Activated naive CD4-positive, alpha-beta T cell (primary cell): ENCODE results near the gene EVI5L.

ENCODE experiments used
- DNase-seq, 4 experiments: peaks; one replicate each; lab custom pipeline; 2025; lab: John Stamatoyannopoulos, UW

The EVI5L gene

DNA sequence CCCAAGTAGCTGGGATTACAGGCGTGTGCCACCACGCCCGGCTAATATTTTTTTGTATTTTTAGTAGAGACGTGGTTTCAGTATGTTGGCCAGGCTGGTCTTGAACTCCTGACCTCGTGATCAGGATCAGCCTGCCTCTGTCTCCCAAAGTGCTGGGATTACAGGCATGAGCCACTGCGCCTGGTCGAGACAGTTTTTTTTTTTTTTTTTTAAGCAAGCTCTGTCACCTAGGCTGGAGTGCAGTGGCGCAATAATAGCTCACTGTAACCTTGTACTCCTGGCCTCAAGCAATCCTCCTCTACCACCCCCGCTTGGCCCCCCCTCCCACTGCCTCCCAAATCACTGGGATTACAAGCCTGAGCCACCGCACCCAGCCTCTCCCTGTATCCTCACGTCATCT, 67.3 kb downstream of the EVI5L start:
- no peak for DNase-seq

DNA sequence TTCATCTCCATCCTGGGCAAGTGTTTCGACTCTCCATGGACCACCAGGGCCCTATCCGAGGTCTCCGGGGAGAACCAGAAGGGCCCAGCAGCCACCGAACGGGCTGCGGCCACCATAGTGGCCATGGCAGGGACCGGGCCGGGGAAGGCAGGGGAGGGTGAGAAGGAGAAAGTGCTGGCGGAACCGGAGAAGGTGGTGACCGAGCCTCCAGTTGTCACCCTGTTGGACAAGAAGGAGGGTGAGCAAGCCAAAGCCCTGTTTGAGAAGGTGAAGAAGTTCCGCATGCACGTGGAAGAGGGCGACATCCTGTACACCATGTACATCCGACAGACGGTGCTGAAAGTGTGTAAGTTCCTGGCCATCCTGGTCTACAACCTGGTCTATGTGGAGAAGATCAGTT, 68.9 kb downstream of the EVI5L start:
- no peak for DNase-seq

DNA sequence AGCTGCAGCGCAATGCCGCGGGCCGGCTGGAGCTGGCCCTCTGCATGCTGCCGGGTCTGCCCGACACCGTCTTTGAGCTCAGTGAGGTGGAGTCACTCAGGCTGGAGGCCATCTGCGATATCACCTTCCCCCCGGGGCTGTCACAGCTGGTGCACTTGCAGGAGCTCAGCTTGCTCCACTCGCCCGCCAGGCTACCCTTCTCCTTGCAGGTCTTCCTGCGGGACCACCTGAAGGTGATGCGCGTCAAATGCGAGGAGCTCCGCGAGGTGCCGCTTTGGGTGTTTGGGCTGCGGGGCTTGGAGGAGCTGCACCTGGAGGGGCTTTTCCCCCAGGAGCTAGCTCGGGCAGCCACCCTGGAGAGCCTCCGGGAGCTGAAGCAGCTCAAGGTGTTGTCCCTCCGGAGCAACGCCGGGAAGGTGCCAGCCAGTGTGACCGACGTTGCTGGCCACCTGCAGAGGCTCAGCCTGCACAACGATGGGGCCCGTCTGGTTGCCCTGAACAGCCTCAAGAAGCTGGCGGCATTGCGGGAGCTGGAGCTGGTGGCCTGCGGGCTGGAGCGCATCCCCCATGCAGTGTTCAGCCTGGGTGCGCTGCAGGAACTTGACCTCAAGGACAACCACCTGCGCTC, 69.8 kb downstream of the EVI5L start:
- no peak for DNase-seq

DNA sequence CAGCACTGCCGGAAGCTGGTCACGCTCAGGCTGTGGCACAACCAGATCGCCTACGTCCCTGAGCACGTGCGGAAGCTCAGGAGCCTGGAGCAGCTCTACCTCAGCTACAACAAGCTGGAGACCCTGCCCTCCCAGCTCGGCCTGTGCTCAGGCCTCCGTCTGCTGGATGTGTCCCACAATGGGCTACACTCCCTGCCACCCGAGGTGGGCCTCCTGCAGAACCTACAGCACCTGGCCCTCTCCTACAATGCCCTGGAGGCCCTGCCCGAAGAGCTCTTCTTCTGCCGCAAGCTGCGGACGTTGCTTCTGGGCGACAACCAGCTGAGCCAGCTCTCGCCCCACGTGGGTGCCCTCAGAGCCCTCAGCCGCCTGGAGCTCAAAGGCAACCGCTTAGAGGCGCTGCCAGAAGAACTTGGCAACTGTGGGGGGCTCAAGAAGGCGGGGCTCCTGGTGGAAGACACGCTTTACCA, 70.4 kb downstream of the EVI5L start:
- no peak for DNase-seq

DNA sequence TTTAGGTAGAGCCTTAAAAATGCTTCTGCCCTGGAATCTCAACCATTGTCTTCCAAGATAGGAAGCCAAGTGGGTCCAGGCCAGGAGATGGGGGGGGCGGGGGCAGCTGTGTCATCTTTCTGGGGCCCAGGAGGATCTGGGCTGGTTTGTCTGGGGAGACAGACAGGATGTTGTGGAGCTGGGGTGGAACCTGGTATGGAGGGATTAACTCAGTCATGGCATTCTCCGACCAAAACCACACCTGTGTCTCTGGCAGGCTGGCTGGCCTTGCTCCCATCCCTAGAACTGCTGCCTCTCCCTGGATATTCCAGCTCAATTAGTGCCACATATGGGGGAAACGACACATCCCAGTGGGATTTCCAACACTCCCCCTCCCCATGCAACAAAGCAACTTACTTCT, 70.9 kb downstream of the EVI5L start:
- DNase-seq, result no peak

DNA sequence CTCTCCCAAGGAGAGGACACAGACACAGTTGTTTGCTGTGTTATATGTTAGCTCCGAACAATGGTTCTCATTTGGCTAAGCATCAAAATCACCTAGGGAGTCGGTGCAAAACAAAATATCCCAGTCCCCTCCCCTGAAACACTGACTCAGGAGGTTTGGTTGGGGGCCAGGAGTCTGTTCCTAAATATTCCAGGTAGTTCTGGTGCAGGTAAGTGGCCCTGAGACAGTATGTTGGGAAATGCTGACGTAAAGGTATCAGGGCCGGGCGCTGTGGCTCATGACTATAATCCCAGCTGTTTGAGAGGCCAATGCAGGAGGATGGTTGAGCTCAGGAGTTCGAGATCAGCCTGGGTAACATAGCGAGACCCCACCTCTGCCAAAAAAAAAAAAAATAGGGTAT, 71.3 kb downstream of the EVI5L start:
- no peak for DNase-seq

DNA sequence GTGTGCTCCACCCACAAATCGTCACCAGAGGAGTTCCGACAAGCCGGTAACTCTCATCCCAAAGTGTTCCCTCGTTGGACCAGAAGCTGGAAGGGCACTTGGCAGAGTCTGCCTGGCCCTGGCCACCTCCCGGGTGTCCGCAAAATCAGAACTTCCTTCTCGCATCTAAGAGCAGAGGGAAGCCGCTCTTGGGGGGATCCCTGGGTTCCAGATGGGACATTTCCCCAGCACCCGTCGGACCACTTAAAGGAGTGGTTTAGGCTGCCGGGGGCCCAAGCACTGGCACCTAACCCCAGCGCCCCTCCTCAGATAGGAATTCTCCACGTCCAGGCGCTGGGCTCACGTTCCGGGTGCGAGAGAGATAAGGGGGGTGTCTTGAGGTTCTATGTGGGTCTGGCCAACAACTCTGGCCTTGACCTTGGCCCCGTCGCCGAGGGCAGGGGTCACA, 72.8 kb downstream of the EVI5L start:
- DNase-seq, result no peak

DNA sequence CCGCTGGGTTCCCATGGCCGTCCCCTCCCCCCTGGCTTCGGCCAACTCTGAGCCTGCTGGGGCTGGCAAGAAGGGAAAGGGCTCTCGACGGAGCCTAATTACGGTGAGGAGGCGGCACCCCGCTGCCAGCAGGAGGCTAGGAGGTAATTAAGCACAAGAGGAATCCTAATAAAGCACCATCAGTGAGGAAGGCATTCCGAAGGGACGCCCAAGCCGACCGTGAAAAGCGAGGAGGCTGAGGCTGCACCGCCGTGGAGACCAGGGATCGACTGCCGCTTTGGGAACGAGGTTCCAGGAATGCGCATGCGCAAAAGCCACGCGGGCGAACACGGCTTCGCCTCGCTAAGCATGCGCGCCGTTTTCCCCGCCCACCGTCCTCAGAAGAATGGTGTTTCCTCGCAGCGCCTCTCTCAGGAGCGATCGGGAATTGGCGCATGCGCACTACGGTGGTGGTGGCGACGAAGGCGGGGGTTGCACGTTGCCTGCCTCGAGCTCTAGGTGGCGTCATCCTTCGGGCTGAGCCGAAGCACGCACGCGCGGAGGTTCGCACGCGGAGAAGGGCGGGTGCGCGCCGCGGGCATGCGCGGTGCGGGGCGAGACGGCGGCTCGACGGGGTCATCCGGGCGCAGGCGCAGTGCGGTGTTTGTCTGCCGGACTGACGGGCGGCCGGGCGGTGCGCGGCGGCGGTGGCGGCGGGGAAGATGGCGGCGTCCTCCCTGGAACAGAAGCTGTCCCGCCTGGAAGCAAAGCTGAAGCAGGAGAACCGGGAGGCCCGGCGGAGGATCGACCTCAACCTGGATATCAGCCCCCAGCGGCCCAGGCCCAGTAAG, 73.4 kb downstream of the EVI5L start, which contains the start of gene MAP2K7:
TSS of gene MAP2K7 (plus strand) at position 634 of the 830 bp plus-strand sequence. CDS start at position 702, 68 bp downstream.
- peak; percentile 100 for DNase-seq

DNA sequence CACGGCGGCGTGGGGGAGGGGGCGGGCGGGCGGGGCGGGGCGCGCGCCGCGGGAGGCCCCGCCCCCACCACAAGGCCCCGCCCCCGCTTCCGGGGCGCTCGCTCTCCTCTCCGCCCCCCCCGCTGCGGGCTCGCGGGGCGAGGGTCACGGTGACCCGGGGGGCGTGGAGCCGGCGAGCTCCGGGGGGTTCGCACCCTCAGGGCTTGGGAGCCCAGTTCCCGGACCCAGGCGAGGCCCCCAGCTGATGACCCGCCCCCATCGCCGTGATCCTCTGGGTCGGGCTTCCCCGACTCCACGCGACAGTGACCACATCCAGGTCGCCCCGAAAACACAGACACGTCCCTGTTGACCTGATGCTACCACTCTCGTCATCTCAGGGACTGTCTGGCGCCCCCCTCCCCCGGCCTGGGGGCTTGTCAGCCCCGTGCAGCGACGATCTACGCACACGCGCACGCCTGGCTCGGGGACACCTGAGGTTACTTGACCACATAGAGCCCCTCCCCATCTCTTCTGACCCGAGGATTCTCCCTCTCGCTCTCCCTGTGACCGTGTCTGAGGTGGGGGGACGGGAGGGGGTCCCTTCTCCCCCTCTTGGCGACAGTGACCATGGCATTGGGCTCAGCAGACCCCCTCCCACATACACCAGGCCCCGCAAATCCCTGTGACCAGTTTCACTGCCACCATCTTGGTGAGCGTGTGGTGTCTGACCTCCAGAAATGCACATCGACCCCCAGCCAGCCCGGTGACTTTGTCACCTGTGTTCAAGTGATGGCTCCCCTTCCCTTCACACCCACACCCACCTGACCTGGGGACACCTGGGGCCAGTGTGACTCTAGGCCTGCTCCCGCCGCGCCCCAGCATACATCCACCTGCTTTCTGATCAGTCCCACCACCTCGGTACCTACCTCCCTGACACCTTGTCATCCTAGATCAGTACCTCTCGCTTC, 74.3 kb downstream of the EVI5L start:
- peak in 3 of 4 experiments; percentile 63 to 84 (median 64) for DNase-seq

DNA sequence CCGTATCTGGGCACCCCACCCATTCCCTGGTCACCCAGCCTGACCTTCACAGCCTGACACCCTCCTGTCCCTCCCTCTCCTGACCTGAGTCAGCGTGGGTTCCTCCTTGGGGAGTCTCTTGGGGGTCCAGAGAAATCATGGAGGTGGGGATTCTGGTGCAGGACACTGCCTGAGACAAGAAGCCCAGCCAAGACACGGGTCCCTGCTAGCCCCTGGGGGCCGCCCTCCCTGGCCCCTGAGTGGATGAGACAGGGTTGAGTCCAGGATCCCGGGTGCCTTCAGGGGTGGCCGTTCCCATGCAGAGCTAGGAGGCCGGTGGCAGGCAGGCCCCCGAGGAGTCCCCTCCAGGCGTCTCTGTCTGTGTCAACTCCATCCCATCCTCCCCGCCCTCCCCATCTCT, 75.2 kb downstream of the EVI5L start:
- DNase-seq, result no peak

DNA sequence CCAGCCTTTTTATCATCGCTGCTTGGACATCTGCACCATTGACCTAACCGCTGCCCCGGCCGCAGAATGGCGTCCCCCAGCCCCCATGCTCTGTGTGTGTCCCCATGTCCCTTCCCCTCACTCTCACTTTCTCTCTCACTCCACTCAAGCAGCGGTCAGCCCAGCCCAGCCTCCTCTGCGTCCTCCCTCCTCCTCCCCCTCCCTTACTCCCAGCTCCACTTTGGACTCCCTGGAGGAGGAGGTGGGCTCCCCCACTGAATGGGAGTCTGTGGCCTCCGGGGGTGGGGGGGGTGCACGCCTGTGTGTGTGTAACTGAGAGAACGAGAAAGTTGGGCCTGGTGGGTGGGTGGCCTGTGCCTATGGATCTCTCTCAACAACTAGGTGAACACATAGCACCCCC, 75.8 kb downstream of the EVI5L start:
- no peak for DNase-seq

DNA sequence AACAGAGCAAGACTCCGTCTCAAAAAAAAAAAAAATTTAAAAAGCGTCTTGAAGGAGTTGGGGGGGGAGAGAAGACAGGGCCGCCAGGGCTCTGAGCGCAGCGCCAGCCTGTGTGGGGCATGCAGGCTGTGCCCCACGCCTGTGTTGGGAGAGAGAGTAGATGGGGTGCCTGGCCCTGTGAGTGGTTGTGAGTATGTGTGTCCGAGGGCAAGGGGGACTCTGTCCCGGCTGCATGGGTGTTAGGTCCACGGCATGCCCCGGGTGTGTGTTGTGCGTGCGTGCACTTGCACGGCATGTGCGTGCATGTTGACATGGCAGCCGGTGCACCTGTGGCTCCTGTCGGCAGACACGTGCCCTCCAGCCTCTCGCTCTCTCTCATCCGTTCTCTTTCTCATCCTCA, 77.1 kb downstream of the EVI5L start:
- DNase-seq, result no peak

DNA sequence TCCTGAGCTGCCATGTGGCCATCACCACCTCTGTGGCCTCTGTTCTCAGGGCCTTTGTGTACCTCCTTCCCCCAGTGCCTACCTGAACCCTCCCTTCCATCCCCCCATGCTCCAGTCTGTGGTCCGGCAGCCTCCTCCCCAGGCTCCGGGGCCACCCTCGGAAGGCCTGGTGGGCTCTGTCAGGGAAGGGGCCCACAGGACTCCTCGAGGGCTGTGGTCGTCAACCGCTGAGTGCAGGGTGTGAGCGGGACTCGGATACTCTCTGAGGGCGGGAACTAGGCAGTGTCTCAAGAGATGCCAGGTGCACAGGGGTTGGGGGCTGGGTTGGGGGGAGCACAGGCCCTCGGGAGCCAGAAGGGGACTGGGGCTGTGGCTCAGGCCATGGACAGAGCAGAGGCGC, 77.5 kb downstream of the EVI5L start:
- no peak for DNase-seq

DNA sequence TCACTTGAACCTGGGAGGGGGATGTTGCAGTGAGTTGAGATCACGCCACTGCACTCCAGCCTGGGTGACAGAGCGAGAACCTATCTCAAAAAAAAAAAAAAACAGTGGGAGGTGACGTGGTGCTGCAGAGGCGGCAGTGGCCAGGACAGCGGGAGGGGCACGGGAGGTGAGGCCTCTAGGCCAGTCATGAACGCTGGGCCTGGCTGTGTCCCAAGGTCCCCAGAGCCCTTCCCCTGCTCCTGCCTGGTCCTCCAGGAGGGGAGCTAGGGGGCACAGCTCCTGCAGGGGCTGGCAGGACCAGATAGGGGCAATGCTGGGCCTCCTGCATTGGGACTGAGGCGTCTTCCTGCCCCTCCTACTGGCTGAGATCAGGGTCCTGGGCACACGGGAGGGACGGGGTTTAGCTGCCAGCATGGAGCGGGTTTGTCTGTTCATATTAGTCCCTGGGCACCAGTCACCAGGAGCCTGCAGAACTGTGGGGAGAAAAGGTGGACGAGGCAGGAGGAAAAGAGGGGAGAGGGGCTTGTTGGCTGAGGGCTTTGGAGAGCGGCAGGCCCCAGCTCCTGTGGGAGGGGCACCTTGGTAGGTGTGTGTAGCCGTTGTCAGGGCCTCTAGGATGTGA, 78.2 kb downstream of the EVI5L start:
- no peak for DNase-seq

DNA sequence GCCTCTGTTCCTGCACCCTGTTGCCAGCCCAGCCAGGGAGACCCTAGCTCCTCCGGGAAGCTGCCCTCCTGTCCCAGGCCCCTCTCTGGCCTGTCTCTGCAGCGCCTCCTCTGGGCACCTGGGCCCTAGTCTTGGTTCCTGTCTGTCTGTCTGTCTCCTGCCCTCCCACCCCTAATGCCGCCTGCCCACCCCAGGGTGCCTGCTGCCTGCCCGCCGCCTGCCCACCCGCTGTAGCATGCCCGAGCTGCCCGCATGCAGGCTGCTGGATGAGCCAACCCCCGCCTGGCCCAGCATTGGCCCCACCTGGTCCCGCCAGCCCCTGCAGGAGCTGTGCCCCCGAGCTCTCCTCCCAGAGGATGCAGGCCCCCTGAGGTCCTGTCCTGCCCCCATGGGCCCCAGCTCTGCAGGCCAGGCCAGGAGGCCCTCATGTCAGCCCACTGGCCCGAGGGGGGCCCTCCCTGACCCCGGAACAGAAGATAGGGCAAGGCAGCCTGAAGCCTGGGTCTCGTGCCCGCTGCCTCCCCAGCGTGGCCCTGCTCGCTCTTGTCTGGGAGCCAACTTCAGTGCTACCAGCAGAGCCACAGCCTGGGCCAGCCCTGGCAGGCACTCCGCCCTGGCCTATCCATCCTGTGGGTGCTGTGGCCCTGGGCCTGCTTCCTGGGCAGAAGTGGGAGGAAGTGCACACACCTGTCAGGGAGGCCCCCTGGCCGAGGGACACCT, 78.9 kb downstream of the EVI5L start:
- DNase-seq, result no peak

DNA sequence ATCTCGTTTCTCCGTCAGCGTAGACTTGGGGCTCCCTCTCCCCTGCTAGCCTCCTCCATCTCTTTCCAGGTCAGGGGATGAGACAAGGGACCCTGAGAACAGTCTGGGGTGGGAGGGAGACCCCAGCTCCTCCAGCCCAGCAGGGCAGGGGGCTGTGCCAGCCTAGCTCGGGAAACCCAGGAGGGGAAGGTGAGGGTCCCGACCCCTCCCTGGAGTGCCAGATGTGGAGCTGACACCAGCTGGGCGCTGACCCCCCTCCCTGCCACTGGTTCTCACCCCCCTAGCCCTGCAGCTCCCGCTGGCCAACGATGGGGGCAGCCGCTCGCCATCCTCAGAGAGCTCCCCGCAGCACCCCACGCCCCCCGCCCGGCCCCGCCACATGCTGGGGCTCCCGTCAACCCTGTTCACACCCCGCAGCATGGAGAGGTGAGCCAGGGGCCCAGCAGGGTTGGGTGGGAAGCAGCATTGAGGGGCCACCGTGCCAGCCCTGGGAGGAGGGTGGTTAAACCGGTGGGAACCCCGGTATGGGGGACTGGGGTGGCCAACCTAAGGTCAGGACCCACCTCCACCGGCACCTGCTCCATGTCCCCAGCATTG, 79.6 kb downstream of the EVI5L start:
- DNase-seq, result no peak

DNA sequence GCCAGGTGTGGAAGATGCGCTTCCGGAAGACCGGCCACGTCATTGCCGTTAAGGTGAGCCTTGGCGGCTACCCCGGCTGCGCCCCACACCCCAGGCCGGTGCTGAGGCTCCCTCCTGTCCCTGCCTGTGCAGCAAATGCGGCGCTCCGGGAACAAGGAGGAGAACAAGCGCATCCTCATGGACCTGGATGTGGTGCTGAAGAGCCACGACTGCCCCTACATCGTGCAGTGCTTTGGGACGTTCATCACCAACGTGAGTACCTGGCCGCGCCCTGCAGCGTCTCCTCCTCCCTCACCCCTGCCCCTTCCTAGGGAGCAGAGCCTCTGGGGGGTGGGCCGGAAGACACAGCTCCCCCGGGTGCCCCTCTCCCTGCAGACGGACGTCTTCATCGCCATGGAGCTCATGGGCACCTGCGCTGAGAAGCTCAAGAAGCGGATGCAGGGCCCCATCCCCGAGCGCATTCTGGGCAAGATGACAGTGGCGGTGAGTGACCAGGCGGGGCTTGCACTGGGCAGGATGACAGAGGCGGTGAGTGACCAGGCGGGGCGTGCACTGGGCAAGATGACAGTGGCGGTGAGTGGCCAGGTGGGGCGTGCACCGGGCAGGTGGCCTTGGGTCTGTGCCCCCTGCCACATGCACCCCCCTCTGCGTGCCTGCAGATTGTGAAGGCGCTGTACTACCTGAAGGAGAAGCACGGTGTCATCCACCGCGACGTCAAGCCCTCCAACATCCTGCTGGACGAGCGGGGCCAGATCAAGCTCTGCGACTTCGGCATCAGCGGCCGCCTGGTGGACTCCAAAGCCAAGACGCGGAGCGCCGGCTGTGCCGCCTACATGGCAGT, 80.5 kb downstream of the EVI5L start:
- DNase-seq, result no peak

DNA sequence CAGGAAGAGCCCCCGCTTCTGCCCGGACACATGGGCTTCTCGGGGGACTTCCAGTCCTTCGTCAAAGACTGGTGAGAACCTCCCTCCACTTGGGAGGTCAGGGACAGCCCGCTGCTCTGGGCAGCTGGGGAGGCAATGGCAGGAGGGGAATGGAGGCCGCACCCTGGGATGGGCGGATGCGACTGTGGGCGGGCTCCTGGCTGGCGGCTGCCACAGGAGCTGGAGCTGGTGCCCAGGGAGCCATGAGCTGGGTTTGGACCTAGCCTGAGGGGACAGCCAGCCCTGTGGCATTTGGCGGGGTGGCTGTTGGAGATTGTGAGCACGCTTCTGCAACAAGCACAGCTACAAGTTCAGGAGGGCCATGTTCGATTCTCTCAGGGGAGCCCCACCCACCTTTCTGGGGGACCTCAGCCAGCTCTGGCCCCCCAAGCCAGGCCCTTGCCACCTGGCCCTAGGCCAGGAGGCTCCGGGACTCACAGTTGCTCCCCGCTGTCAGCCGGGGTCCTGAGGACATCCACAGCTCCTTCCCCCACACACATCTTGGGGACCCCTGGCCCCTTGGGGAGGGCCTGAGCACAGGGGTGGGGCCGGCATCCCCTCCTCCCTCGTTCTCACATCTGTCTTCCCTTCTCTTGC, 81.6 kb downstream of the EVI5L start:
- DNase-seq, result no peak

DNA sequence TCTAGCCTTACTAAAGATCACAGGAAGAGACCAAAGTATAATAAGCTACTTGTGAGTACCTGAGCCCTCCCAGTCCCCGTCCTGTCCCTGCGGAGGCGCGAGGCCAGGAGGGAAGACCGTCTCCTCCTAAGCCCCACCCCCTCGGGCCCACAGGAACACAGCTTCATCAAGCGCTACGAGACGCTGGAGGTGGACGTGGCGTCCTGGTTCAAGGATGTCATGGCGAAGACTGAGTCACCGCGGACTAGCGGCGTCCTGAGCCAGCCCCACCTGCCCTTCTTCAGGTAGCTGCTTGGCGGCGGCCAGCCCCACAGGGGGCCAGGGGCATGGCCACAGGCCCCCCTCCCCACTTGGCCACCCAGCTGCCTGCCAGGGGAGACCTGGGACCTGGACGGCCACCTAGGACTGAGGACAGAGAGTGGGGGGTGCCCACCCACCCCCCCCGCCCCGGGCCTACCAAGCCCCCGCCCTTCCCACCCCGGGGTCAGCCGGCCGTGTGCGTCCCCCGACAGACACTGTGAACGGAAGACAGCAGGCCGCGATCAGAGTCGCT, 82.2 kb downstream of the EVI5L start:
- no peak for DNase-seq
